HG02970 (cell line): ENCODE data around the gene PHF2.
"Not testable (repeated sequence)": the region's sequence is repeated elsewhere in the genome, so short reads cannot be mapped to it uniquely, and the experiment has no call there.

ENCODE experiments used
- ATAC-seq: cut with Tn5 transposase; IDR thresholded peaks from one replicate; pipeline ENCODE4 v1.9.1; 2021; ENCODE audit warnings: mild to moderate bottlenecking, moderate library complexity, moderate number of reproducible peaks; ENCODE audit not compliant: unreplicated experiment, low FRiP score

PHF2 gene

DNA sequence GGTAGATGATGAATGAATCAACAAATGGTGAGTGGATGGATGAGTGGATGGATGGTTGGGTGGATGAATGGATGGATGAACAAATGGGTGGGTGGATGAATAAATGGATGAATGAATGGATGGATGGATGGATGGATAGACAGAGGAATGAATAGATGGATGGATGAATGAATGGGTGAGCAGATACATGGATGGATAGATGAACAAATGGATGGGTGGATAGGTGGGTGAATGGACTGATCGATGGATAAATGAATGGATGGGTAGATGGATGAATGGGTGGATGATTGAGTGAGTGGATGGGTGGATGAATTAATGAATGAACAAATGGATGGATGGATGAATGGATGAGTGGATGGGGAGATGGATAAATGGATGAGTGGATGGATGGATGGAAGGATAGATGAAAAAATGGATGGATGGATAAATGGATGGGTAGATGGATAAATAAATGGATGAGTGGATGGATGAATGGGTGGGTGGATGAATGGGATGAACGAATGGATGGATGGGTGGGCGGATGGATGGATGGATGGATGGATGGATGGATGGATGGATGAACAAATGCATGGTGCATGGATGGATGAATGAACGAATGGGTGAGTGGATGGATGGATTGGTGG lies 85.7 kb downstream of the PHF2 start:
- no peak for ATAC-seq

DNA sequence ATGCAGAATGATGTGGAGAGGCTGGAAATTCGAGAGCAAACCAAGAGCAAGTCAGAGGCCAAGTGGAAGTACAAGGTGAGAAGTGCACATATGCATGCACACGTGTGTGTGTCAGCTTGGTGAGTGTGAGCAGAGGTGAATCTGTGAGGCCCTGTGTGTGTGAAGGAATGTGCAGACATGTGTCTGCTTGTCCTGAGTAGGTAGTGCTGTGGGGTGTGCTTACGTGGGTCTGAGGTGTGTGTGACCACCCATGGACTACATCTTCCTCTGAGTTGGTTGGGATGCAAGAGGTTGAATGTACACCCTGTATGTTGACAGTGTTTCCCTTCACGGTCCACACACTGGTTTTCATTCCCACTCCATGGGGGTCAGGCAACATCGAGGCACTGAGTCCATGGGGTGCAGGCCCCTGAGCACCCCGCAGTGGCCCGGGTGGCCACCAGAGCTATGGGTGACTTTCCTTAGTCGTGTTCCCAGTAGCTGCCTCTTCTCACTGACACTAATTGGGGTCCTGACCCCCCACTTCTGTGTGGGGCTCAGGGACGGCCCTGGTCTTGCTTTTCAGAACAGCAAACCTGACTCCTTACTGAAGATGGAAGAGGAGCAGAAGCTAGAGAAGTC lies 86.7 kb downstream of the PHF2 start:
- no peak for ATAC-seq

DNA sequence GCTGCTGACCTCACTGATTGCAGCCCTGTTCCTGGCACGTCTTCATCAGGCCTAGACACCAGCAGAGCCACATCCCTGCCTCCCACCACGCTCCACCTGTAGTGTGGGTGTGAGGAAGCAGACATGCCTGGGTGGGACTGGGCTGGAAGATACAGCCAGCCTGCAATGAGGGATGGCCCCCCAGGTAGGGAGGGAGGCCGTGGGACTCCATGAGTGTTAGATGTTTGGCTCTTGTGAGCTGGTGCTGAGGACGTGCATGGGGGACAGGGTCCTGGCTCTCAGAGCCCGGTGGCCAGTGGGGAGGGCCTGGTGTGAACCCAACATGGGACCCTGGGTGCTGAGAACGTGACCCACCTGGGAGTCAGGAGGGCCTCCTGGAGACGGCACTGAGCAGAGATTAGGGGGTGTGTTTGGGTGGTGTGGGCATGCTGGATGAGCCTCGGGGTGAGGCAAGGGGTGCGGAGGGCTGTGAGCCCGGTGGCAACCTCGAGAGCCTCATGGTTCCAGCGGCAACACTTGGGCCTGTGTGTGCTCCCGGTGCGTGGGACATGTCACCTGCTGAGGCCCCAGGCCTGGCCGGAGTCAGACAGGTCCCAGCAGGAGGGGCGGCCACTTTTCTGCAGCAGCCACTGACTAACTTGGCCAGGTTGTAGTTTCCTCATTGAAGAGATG lies 87.6 kb downstream of the PHF2 start:
- ATAC-seq: no peak

DNA sequence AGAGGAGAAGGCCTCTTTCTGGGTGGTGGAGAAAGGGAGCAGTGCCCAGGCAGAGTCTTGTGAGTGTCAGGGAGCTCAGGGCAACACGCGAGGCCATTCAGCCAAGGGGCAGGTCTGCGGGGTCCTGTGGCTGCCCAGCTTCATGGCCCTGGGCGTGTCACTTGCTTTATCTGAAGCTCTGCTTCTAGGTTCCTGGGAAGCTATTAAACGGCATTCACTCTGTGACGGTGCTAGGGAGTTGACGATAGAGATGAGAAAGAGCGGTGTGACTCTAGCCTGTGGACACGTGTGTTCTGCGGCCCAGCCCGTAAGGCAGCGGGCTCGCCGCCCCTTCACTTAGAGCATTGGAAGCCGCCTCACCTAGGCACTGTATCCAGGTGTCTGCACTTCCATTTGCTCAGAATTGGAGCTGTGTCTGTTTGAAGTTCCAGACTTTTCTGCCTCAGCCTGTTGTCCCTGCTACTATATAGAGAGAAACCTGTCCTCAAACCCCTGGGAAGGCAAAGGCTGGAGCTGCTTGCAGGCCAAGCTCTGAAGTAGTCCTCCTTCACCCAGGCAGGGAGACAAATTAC lies 88.3 kb downstream of the PHF2 start:
- no peak for ATAC-seq

DNA sequence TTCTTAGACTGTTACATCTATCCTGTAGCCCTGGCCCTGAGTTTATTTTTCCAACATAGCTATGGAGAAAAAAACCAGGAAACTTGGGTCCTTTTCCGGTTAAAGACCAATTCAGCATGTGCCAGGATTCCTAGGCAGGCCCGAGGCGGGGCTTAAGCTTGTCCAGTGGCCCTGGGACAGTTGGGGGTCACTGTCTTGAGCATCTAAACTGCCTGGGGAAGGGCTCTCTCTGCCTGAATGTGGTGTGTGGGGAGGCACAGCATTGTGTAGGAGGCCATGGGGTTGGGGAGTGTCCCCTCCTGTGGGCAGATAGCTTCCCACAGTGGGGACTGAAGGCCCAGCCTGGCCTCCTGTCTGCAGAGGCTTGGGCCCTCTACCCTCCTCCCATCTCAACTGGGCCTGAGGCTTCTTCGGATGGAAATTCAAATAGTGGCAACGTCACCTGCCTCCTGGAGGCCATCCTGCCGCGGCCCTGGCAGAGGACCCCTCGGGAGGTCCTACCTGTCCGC lies 88.8 kb downstream of the PHF2 start:
- ATAC-seq: no peak

DNA sequence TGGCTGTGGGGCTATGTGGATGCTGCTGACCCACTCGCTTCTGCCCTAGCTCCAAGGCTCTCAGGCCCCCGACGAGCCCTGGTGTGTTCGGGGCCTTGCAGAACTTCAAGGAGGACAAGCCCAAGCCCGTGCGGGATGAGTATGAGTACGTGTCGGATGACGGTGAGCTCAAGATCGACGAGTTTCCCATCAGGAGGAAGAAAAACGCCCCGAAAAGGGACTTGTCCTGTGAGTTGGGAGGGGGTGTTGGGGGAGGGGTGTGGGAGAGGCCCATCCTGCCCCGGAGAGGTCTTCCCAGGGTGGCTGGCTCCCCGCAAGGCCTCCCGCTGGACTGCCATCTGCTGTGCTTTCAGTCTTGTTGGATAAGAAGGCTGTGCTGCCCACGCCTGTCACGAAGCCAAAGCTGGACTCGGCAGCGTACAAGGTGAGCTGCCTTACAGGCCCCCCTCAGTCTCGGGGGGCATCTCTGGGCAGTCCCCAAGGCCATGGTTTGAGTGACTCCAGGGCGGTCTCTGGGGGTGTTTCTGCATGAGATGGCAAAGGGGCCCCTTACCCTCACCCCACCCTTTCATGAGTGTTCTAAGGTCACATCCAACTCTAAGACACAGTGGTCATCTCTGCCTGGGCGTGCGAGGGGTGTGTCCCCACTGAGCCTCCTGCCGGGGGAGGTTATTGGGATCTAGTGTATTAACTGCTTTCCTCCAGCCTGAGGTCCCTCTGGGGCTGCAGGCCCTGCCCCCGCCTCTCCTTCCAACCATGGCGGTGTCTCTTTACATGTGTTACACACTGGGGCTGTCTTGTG lies 89.5 kb downstream of the PHF2 start:
- ATAC-seq: no peak

DNA sequence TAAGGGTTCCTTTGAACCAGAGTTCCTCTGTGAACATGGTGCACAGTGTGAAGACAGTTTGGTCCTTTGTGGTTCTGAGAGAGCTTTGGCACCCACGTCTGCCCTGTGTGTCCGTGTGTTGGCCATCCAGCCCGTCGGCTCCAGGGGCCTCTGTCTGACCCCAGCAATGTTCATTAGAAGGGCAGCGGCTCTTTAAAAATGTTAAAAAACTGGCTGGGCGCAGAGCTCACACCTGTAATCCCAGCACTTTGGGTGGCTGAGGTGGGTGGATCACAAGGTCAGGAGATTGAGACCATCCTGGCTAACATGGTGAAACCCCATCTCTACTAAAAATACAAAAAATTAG lies 90.0 kb downstream of the PHF2 start:
- not testable (repeated sequence) for ATAC-seq

DNA sequence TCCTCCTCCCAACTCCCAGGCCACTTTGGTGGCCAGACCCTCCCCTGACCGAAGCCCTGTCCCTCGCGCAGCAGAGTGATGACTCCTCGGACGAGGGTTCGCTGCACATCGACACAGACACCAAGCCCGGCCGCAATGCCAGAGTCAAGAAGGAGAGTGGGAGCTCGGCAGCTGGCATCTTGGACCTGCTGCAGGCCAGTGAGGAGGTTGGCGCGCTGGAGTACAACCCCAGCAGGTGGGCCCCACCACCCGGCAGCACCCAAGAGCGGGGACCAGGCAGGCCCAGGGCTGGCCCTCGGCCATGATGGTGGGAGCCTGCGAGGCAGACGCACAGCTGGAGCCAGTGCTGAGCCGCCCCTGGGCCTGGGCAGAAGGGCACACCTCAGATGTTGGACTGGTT lies 90.6 kb downstream of the PHF2 start:
- ATAC-seq: no peak

DNA sequence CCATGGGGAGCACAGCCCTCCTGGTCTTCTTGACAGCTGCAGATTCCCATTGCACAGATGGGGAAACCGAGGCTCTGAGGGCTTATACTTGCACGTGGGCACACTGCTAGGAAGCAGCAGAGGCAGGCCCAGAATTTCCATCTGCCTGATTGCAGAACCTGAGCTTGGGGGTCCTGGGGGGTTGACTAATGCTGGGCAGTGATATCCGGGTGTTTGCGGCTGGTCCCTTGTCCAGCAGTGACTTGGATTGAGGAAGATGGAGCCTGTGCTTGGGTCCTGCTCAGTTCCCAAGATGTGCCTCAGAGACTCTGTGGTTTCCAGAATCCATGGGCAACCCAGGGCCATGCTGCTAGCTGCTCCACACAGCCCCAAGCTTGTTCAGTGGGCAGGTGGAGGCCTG lies 91.2 kb downstream of the PHF2 start:
- ATAC-seq: no peak

DNA sequence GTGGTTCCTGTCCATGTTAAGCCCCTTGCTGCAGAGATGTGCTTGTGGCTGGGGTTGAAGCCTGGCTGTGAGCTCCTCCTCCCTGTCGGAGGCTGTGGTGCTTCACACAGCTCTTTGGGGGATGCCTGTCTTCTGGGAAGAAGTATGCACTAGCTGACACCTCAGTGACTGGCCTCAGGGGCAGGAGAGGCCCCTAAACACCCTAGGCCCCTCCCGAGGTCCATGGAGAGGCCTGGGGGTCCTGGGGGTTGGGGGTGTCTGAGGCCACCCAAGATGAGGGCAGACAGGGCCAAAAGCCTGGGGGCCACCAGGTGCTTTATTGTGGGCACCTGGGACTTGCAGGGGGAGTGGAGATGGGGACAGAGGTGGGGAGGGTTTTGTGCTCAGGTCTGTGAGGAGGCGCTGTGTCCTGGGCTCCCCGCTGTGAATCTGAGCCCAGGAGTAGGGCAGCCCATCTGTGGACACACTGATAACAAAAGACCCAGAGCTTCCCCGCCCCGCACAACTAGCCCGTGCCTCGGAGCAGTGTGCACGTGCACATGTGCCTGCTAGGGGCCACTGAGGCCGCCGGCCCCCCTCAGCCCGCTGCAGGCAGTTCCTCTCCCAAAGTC lies 92.0 kb downstream of the PHF2 start:
- ATAC-seq: no peak

DNA sequence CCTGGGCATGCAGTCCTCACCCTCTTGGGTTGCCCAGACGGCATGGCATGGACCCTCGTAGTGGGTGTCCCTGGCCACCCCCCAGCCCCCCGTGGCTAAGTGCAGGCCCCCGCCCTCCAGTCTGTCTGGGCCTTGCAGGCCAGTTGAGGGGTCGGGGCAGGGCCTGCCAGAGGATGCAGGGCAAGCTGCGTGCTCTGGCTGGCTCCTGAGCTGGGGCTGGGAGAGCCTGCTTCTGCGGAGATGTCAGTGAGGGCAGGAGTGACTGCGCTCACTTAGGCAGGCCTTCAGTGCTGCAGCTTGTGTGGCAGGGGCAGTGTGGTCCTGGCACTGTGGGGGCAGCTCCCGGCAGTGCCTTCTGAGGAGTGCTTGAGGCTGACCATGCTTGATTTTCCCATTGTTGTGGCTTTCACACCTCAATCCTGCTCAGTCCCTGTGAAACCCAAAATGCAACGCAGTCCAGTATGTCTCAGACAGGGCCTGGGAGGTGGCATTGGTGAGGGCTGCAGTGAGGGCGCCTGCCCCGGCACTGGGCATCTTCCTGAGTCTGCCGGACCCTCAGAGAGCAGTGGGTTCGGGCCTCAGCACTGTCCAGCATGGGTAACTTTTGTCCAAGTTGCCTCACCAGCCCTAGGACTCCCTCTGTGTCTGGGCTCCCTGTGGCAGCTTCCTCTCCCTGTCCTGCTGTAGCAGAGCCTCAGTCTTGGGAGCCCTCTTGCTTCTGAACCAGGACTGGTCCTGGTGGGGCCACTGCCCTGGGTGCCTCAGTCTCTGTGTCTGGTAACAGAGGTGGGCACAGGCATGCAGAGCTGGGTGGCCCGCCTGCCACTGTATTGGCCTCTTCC lies 93.0 kb downstream of the PHF2 start:
- no peak for ATAC-seq

DNA sequence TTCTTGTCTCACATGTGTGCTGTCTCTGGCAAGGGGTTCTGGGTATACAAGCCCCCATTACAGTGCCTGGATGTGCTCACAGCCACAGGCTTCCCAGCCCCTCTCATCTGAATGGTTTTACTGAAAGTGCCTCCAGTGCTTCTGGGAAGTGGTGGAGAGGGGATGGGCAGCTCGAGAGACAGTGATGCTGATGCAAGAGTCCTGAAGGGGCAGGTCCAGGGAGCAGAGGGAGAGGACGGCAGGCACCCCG lies 93.5 kb downstream of the PHF2 start:
- no peak for ATAC-seq

DNA sequence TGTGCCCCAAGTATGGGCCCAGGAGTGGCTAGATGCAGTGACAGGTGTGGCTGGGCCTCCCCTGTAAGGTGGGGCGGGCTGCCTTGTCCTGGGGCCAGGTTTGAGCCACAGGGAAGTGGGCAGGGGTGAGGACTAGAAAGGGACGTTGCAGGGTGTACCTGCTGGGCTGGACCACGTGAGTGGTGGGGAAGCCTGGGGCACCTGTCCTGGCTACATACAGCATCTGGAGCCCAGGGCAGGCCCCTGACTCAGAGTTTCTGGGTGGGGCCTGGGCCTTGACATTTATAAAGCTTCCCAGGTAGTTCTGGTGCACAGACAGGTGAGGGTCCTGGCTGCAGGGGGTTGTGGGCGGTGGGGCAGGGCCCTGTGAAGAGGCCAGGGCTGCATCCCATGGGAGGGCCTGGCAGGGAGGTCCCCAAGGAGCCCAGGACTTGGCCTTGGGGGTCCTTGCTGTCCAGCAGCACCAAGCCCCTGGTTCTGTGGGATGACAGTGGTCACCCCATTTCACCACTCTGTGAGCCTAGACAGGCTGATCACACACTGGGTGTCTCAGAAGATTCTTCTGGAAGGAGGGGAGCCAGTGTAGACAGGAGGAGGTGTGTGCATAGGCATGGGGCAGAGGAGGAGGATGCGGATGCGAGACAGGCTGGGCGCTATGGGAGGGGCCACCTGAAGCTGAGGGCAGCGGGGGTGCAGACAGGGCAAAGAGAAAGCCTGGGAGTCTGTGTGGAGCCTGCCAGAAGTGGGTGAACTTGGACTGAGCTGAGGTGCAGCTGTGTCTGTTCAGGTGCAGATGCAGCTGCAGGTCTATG lies 94.0 kb downstream of the PHF2 start:
- no peak for ATAC-seq

DNA sequence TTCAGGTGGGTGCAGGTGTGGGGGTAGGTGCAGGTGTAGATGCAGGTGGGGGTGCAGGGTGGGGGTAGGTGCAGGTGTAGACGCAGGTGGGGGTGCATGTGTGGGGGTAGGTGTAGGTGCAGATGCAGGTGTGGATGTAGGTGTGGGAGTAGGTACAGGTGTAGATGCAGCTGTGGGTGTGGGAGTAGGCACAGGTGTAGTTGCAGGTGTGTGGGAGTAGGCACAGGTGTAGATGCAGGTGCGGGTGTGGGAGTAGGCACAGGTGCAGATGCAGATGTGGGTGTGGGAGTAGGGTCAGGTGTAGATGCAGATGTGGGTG lies 94.6 kb downstream of the PHF2 start:
- ATAC-seq: no peak

DNA sequence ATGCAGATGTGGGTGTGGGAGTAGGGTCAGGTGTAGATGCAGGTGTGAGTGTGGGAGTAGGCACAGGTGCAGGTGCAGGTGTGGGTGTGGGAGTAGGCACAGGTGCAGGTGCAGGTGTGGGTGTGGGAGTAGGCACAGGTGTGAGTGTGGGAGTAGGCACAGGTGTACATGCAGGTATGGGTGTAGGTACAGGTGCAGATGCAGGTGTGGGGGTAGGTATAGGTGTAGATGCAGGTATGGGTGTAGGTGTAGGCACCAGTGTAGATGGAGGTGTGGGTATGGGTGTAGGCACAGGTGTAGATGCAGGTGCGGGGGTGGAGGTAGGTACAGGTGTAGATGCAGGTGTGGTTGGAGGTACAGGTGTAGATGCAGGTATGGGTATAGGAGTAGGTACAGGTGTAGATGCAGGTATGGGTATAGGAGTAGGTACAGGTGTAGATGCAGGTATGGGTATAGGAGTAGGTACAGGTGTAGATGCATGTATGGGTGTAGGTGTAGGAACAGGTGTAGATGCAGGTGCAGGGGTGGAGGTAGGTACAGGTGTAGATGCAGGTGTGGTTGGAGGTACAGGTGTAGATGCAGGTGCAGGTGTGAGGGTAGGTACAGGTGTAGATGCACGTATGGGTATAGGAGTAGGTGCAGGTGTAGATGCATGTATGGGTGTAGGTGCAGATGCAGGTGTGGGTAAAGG lies 96.1 kb downstream of the PHF2 start:
- not testable (repeated sequence) for ATAC-seq

DNA sequence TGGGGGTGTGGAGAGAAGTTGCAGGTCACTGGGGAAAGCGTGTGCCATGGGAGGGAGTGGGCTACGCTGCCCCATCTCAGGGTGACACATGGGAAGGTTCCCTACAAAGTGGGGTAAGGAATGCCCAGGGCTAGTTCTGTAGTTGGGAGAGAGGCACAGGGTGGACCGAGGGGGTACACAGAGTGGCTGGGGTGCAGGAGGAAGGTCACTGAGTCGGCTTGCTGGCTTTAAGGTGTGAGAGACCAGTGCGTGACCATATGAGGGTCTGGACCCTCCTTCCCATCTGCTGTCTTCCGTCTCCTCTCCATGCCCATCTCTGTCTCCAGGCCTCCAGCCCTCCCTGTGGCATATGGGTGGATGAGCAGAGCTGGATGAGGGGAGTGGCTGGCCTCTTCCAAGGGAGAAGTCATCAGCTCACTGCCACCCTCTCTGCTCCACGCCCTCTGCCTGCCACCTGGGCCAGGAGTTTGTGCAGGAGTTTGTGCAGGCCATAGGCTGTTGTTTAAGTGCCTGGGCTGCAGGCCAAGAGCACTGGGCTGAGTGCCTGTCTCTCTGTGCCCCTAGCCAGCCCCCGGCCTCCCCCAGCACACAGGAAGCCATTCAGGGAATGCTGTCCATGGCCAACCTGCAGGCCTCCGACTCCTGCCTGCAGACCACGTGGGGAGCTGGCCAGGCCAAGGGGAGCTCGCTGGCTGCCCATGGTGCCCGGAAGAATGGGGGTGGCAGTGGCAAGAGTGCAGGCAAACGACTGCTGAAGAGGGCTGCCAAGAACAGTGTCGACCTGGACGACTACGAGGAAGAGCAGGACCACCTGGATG lies 96.8 kb downstream of the PHF2 start:
- ATAC-seq: no peak

DNA sequence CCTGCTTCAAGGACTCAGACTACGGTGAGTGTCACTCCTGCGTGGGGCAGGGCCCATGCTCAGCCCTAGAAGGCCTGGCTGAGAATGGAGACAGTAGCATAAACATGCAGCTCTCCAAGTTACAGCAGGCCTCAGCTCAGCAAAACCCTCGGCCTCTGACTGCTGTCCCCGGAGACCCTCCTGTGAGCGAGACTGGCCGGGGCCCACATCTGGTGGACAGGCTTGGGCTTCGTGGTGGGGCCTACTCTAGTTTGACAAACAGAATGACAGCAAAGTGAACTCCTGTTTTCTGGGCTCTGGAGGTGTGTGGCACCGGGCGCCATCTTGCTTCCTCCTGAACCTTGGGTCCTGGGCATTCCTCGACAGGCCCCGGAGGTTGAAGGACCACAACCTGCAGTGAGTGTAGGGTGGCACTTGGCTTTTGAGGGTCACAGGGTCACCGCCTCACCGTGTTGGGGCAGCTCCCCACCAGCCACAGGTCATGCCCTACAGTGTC lies 97.5 kb downstream of the PHF2 start:
- ATAC-seq: no peak
